ENCODE results near the gene LIME1. TPM values are rescaled to one million over a fixed set of nuclear protein-coding genes. Genes with fewer than 3 reads are reported as not detected.

The LIME1 gene
- total RNA-seq, 1 experiment from 2014 or later, result 13.5 TPM

- Histone ChIP-seq H3K14ac (ENCODE audit: insufficient read depth, low read length) (no peak overlapping the region), H3T11ph (ENCODE audit: low read length) (no peak overlapping the region), H3K4me1 (ENCODE audit: insufficient read depth, low read length) (no peaks in the 10 kb centered on the region), H4K5ac (ENCODE audit: insufficient read length, low read depth, low read length) (no peak overlapping the region), H2BK5ac (ENCODE audit: insufficient read length, low read length) (no peak overlapping the region), H3K79me1 (ENCODE audit: insufficient read depth, low read depth, low read length, poor library complexity, severe bottlenecking) (no peaks in the 10 kb centered on the region), H4K8ac (replicated peaks; ENCODE audit: insufficient read length, low read depth, low read length) (no peak overlapping the region), H2AK5ac (ENCODE audit: insufficient read length, low read length) (no peak overlapping the region), H4K20me1 (ENCODE audit: control insufficient read depth, insufficient read depth, insufficient read length) (no peaks in the 10 kb centered on the region), H3K4me2 (ENCODE audit: insufficient read depth, insufficient read length, low read length) (no peak overlapping the region), H3K56ac (ENCODE audit: insufficient read length, low read depth, low read length) (no peak overlapping the region), H3K79me2 (ENCODE audit: insufficient read depth, low read length) (no peaks in the 10 kb centered on the region), H3K27me3 (ENCODE audit: insufficient read depth, low read length) (no peaks in the 10 kb centered on the region), H3K4ac (ENCODE audit: low read depth, low read length) (no peak overlapping the region), H2BK20ac (ENCODE audit: low read depth, low read length, poor library complexity, severe bottlenecking) (no peak overlapping the region), H3K23me2 (ENCODE audit: insufficient read length, low read depth, low read length, poor library complexity, severe bottlenecking) (peaks cover 4% of the 10 kb centered on the region), H3K23ac (ENCODE audit: insufficient read length, low read depth, low read length) (no peak overlapping the region), H3K27ac (ENCODE audit: insufficient read length, low read depth, low read length) (no peak overlapping the region), H2BK15ac (ENCODE audit: low read depth, low read length) (no peak overlapping the region), H3K9ac (ENCODE audit: extremely low read depth, insufficient read length, low read length) (no peak overlapping the region), H2BK120ac (ENCODE audit: low read depth, low read length, poor library complexity, severe bottlenecking) (no peak overlapping the region), H3K18ac (ENCODE audit: insufficient read length, low read depth, low read length) (no peak overlapping the region), H2BK12ac (ENCODE audit: insufficient read length, low read depth, low read length) (no peak overlapping the region), H4K91ac (ENCODE audit: insufficient read length, low read depth, low read length) (no peak overlapping the region), H2AFZ (ENCODE audit: low read length) (no peak overlapping the region), H3K9me3 (ENCODE audit: control insufficient read depth, low read depth, low read length) (no peaks in the 10 kb centered on the region)
- no peak for TF ChIP-seq CTCF (conservative IDR thresholded peaks at IDR 0.05)
- peaks cover 2 to 10% of the 10 kb centered on the region in 2 experiments for H3K4me1 Mint-ChIP-seq
- peaks cover 3 to 5% of the 10 kb centered on the region in 2 experiments; a peak in 3 of 5 replicates for H3K9me3 Mint-ChIP-seq
- H3K36me3 Mint-ChIP-seq (ENCODE audit: insufficient read depth in 1 of 3, low read depth in 3 of 3), result peaks cover 14 to 20% (median 17%) of the 10 kb centered on the region in 3 experiments; a peak in 6 of 7 replicates
- H3K4me3 Mint-ChIP-seq, result no peak overlapping the region
- no peak overlapping the region for H3K27ac Mint-ChIP-seq
- WGBS (ENCODE audit: extremely low coverage, insufficient read length, low lambda C conversion rate), result no CpG with 5 or more reads among the region's 37 CpGs
- peaks cover 6% of the 10 kb centered on the region for H3K27me3 Mint-ChIP-seq (ENCODE audit: low read depth)
- no peak for DNase-seq
These were observed 41.7 kb upstream of the LIME1 start for GRCh38 chr20:63694584-63695423.
